A673 (cell line): Measurements from ENCODE around the gene ABCB8.

Source experiments
- EZH2 ChIP-seq: fragments of 200-600 bp; sonication (generic); IDR thresholded peaks from 2 replicates; pipeline ENCODE4 v1.6.1; 2017; ENCODE audit warnings: borderline replicate concordance, low read depth, mild to moderate bottlenecking, mixed read lengths, antibody characterized with exemption, low read length; ENCODE audit not compliant: poor library complexity, severe bottlenecking
- TF ChIP-seq, protein P1 (sequence below): fragments of 300-800, 200-600 bp; sonication (generic); conservative IDR thresholded peaks from 2 replicates; pipeline ENCODE4 v1.5.1; 2017; ENCODE audit warnings: low read depth, mild to moderate bottlenecking, antibody characterized with exemption, low read length, moderate library complexity, mixed read lengths

DNA sequence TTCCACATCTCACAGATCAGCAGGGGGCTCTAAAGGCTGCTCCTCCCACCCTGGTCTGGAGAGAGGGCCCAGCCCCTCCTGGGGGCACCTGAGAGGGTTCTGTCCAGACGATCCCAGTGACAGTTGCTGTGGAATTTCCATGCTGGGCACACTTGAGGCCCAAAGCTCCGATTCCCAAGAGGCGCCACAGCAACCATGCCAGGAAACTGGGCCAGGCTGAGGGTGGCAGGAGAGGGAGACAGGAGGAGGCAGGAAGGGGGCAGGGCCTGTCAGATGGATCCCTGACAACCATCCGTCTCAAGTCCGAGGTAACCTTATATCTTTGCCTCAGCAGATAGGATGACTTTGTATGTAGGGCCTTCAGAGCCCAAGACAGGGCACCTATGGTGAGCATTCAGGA is 41.7 kb upstream of the ABCB8 start:
- TF ChIP-seq, protein P1, sequence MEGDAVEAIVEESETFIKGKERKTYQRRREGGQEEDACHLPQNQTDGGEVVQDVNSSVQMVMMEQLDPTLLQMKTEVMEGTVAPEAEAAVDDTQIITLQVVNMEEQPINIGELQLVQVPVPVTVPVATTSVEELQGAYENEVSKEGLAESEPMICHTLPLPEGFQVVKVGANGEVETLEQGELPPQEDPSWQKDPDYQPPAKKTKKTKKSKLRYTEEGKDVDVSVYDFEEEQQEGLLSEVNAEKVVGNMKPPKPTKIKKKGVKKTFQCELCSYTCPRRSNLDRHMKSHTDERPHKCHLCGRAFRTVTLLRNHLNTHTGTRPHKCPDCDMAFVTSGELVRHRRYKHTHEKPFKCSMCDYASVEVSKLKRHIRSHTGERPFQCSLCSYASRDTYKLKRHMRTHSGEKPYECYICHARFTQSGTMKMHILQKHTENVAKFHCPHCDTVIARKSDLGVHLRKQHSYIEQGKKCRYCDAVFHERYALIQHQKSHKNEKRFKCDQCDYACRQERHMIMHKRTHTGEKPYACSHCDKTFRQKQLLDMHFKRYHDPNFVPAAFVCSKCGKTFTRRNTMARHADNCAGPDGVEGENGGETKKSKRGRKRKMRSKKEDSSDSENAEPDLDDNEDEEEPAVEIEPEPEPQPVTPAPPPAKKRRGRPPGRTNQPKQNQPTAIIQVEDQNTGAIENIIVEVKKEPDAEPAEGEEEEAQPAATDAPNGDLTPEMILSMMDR: no peak
- no peak for TF ChIP-seq EZH2
